Measurements from ENCODE around the gene MEGF11.

Gene MEGF11

DNA sequence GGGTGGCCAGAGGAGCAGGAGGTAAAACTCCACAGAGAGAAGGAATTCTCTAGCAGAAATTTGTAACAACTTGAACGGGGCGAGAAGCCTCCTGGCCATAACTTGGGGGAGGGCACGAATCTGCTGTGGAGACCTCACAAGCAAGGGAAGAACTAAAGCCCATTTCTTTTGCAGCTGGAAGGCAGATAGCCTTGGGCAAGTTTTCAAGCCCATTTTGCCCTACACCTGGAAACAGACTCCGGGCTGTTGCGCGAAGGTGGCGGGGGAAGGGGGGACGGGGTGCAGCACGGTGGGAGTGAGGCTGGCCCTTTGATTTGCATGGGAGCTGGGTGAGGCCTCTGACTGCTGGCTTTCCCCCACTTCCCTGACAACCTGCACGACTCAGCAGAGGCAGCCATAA lies 168.8 kb downstream of the MEGF11 start:
- TF ChIP-seq, protein P1, sequence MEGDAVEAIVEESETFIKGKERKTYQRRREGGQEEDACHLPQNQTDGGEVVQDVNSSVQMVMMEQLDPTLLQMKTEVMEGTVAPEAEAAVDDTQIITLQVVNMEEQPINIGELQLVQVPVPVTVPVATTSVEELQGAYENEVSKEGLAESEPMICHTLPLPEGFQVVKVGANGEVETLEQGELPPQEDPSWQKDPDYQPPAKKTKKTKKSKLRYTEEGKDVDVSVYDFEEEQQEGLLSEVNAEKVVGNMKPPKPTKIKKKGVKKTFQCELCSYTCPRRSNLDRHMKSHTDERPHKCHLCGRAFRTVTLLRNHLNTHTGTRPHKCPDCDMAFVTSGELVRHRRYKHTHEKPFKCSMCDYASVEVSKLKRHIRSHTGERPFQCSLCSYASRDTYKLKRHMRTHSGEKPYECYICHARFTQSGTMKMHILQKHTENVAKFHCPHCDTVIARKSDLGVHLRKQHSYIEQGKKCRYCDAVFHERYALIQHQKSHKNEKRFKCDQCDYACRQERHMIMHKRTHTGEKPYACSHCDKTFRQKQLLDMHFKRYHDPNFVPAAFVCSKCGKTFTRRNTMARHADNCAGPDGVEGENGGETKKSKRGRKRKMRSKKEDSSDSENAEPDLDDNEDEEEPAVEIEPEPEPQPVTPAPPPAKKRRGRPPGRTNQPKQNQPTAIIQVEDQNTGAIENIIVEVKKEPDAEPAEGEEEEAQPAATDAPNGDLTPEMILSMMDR (conservative IDR thresholded peaks at IDR 0.05; ENCODE audit: low read length), result no peak
- DNase-seq (ENCODE audit: low read depth), result no peak
- H3K4me3 ChIP-seq (ENCODE audit: low read length), result no peak overlapping the region

DNA sequence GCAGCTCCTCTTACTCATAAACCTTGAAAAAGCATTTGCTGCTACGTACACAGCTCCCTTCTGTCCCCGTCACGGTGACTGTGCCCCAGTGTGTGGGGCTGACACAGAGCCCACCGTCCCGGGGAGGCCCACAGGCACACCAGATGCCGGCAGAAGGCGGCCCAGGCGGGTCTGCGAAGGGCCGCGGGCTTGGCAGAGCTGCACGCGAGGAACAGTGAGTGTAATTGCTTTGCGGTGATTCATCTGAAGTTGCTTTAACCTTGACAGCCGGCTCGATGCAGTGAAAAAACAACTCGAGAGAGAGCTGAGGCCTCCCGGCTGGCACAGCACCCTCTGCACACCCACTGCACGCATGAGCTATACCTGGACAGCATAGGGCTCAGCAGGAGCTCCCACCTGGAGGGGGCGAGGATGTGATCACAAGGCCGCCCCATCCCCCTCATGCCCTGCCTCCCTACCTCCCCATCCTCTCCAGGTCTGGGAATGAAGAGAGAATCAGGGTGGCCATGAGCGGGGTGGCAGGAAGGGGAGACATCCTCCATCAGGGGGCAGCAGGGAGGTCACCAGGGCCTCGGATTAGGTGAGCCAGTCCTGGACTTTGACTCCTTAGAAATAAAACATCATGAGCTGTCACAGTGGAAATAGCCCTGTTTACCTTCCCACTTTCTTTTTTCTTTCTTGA lies 172.7 kb downstream of the MEGF11 start:
- no peak overlapping the region for H3K4me3 ChIP-seq (ENCODE audit: low read length)
- TF ChIP-seq, protein P1 (conservative IDR thresholded peaks at IDR 0.05; ENCODE audit: low read length), result no peak
- peak; percentile 53 for DNase-seq (ENCODE audit: low read depth)

DNA sequence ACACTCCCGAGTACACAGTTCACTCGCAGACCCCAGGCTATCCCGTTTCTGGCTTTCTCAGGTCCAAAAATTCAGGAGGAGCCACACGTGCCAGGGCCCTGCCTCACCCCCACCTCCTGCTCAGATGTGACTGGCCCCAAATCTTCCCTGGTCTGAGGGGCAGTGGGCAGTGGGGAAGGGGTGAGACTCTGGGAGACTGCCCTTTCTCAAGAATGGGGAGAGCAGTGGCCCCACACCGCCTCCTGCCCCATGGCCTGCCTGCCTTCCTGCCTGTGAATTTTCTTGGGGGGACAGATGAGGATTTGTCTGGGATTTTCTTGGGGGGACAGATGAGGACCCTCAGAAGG lies 174.6 kb downstream of the MEGF11 start:
- no peak for DNase-seq (ENCODE audit: low read depth)
- H3K4me3 ChIP-seq (ENCODE audit: low read length), result no peak overlapping the region
- TF ChIP-seq, protein P1 (conservative IDR thresholded peaks at IDR 0.05; ENCODE audit: low read length), result no peak

DNA sequence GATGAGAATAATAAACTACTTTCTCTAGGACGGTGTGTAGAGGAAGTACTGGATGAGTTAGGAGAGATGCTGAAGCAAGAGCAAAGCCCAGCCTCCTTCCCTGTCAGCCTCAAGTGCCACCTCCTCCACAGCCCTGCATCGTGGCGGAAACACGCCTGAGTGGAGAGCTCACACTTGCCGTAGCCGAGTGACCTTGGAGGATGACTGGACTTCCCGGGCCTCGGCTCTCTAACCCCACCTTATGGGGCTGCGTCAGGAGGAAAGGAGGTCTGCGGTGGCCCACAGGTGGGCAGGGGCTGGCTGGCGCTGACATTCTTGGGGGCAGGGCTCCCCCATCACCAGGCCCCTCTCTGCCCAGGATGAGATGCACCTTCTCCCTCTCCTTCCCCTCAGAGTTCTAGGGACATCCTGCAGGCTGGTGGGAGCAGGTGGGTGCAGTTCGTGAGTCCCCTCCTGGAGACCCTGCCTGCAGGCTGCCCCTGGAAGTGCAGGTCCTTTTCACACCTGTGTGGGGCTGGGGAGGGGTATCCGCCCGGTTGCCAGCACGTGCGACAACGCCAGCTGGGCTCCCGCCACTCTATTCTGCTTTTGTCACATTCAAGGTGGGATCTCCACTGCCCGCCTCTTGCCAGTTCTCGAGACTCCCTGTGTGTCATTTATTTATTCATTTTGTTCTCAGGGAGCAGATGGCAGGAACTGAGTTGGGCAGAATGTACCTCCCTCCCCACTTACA lies 175.2 kb downstream of the MEGF11 start:
- no peak overlapping the region for H3K4me3 ChIP-seq (ENCODE audit: low read length)
- DNase-seq (ENCODE audit: low read depth), result no peak
- TF ChIP-seq, protein P1 (conservative IDR thresholded peaks at IDR 0.05; ENCODE audit: low read length), result no peak

DNA sequence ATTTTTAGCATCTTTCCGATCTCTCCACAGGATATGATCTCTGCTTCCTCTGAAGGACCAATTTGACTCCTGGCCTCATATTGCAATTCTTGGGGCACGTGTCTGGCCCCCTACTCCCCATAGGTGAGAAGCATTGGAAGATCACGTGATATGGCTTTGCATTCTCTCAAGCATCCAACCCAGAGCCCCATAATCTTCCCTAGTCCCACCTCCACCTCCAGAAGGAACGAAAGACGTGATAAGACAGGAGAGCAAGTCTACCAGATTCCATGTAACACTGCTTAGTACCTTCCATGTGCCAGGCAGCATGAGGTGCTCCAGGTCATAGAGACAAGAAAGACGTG lies 176.3 kb downstream of the MEGF11 start:
- DNase-seq (ENCODE audit: low read depth), result no peak

DNA sequence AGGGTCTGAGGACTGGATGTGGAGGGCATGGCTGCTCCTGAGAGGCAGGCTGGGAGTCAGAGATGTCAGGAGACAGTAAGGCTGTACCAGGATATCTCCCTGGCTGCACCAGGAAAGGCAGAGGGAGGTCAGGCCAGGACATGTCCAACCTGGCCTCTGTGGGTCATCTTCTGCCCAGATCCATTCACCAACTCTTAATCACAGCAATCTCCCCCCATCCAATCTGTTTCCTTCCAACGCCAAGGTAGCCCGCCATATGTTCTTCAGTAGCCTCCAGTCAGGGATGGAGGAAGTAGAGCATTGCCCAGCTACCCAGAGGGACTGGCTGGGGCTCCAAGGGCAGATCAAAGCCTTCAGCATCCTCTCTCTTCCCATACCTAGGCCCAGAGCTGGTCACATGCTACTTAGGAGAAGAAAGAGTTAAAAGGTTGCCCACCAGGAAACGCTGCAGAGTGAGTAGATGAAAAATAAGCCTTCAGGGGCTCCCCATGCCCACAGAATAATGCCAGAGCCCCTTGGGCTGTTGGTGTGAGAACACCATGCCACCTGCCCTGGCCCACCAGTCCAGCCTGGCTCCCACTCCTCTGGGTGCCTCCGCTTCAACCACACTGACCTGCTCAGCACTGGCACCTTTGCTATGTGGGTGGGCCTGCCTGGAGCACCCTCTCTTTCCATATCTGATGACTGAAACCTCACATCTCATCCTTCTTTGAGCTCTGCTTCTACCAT lies 176.8 kb downstream of the MEGF11 start:
- no peak for DNase-seq (ENCODE audit: low read depth)
- TF ChIP-seq, protein P1 (conservative IDR thresholded peaks at IDR 0.05; ENCODE audit: low read length), result no peak
- no peak overlapping the region for H3K4me3 ChIP-seq (ENCODE audit: low read length)

More for the DNA sequence above, 176.3 kb downstream of the MEGF11 start:
- TF ChIP-seq, protein P1 (conservative IDR thresholded peaks at IDR 0.05; ENCODE audit: low read length), result no peak
- no peak overlapping the region for H3K4me3 ChIP-seq (ENCODE audit: low read length)

Measured in AG10803 (cell line).